Uterus (tissue), 4 donors: ENCODE results near the gene TMEM181. TPM values are rescaled to one million over a fixed set of nuclear protein-coding genes. Genes with fewer than 3 reads are reported as not detected.
A peak's percentile ranks its signal among the peaks of the same experiment; 100 is the strongest.

Source experiments
- DNase-seq, 2 donors: peaks; one replicate each; pipeline ENCODE4 v3.0.0-alpha.2; 2019 to 2020
- H3K27ac ChIP-seq, 2 donors: fragments of 200-600 bp; sonication (generic); 1 replicate in 1 of 2; 2 replicates in 1 of 2; pipeline ENCODE4 v1.5.1; 2016 to 2018
- H3K27me3 ChIP-seq, 2 donors: fragments of 200-600 bp; sonication (generic); one replicate each; pipeline ENCODE4 v1.5.1; 2018 to 2019; ENCODE audit warnings: control low read depth in 1 of 2
- H3K36me3 ChIP-seq, 2 donors: fragments of 200-600 bp; sonication (generic); one replicate each; pipeline ENCODE4 v1.5.1; 2019; ENCODE audit warnings: control low read depth in 1 of 2
- H3K4me1 ChIP-seq, 2 donors: fragments of 200-600 bp; sonication (generic); one replicate each; pipeline ENCODE4 v1.5.1; 2018 to 2019; ENCODE audit warnings: control low read depth in 1 of 2
- H3K4me3 ChIP-seq, 2 donors: fragments of 200-600 bp; sonication (generic); 1 replicate in 1 of 2; 2 replicates in 1 of 2; pipeline ENCODE4 v1.5.1; 2018 to 2019; ENCODE audit warnings: mild to moderate bottlenecking in 1 of 2
- H3K9me3 ChIP-seq, 2 donors: fragments of 200-600 bp; sonication (generic); one replicate each; pipeline ENCODE4 v1.5.1; 2019; ENCODE audit warnings: control low read depth in 1 of 2
- CTCF ChIP-seq, 4 experiments: fragments of 200-600 bp in 2 of 4; fragments of 450-650 bp in 2 of 4; sonication (generic) in 2 of 4; IDR thresholded peaks; one replicate each; pipeline ENCODE4 v1.5.1; 2016 to 2019; ENCODE audit warnings: antibody characterized with exemption in 4 of 4, mild to moderate bottlenecking in 2 of 4, moderate library complexity in 1 of 4
- POLR2A ChIP-seq, 2 donors: fragments of 450-650 bp; IDR thresholded peaks; one replicate each; pipeline ENCODE4 v1.6.1; 2016; ENCODE audit warnings: antibody characterized with exemption in 2 of 2, mild to moderate bottlenecking in 1 of 2, moderate library complexity in 1 of 2
- intact Hi-C: fragments of 100-400 bp; cut with DNase I; formaldehyde crosslinking; loops from one replicate; pipeline ENCODE4 v1.15.1; 2023; ENCODE audit warnings: low total_unique reads
- total RNA-seq, 4 donors: library from RNA; depleted of rRNA in 3 of 4; stranded (reverse); fragments of >200 nt in 3 of 4; gene quantifications; one replicate each; pipeline versions ENCODE4 v1.1.0 to v1.2.4, GENCODE V29; 2014 to 2023
- donor health status: DM: yes; HTN: yes; CAD: no.

TMEM181 gene
- total RNA-seq, 4 donors from 2014 or later: 17.6 to 36.6 (median 28.8) TPM

- H3K9me3 ChIP-seq: no peaks in the 10 kb centered on the region
- H3K4me3 ChIP-seq: no peak overlapping the region
- H3K27ac ChIP-seq: peak overlapping the region; percentile 21 to 27
- H3K36me3 ChIP-seq: no peaks in the 10 kb centered on the region
- no peaks in the 10 kb centered on the region for H3K27me3 ChIP-seq
- no peak for TF ChIP-seq CTCF (IDR thresholded peaks at IDR 0.05)
- TF ChIP-seq POLR2A (IDR thresholded peaks at IDR 0.05): no peak
- DNase-seq: no peak
- H3K4me1 ChIP-seq: peaks cover 0 to 4% of the 10 kb centered on the region in 2 donors
- intact Hi-C loops: no loop called here
These were observed 66.7 kb downstream of the TMEM181 start for GRCh38 chr6:158626360-158627167.

- intact Hi-C loops: no loop called here
- TF ChIP-seq POLR2A (IDR thresholded peaks at IDR 0.05) (no peak), CTCF (IDR thresholded peaks at IDR 0.05) (no peak)
- Histone ChIP-seq H3K36me3 (no peaks in the 10 kb centered on the region), H3K9me3 (no peaks in the 10 kb centered on the region), H3K27ac (peak overlapping the region; percentile 1 to 21), H3K4me3 (no peak overlapping the region), H3K4me1 (peaks cover 0 to 4% of the 10 kb centered on the region in 2 donors), H3K27me3 (no peaks in the 10 kb centered on the region)
- no peak for DNase-seq
These were observed 67.5 kb downstream of the TMEM181 start for GRCh38 chr6:158627168-158627939.

GRCh38 chr6:158627940-158628211 is 68.0 kb downstream of the TMEM181 start:
- H3K4me3 ChIP-seq: no peak overlapping the region
- H3K4me1 ChIP-seq: peaks cover 0 to 4% of the 10 kb centered on the region in 2 donors
- intact Hi-C loops: no loop called here
- TF ChIP-seq POLR2A (IDR thresholded peaks at IDR 0.05) (no peak), CTCF (IDR thresholded peaks at IDR 0.05) (no peak)
- no peak for DNase-seq
- no peaks in the 10 kb centered on the region for H3K36me3 ChIP-seq
- H3K9me3 ChIP-seq: no peaks in the 10 kb centered on the region
- no peaks in the 10 kb centered on the region for H3K27me3 ChIP-seq
- H3K27ac ChIP-seq: no peak overlapping the region

- Histone ChIP-seq H3K4me1 (peaks cover 0 to 4% of the 10 kb centered on the region in 2 donors), H3K27me3 (no peaks in the 10 kb centered on the region), H3K4me3 (no peak overlapping the region), H3K27ac (no peak overlapping the region), H3K36me3 (no peaks in the 10 kb centered on the region), H3K9me3 (no peaks in the 10 kb centered on the region)
- DNase-seq: no peak
- intact Hi-C loops: no loop called here
- TF ChIP-seq POLR2A (IDR thresholded peaks at IDR 0.05) (no peak), CTCF (IDR thresholded peaks at IDR 0.05) (no peak)
These were observed 68.7 kb downstream of the TMEM181 start for GRCh38 chr6:158628542-158628941.
